Stimulated activated CD4-positive, alpha-beta T cell treated with anti-CD3 and anti-CD28 coated beads, Interleukin-12 subunit alpha, Interleukin-12 subunit beta, amount 100 ng/mL, for 4 hours (primary cell): Measurements from ENCODE around the gene SNX22.

Experiments
- DNase-seq: peaks from one replicate; pipeline ENCODE4 v3.0.0-alpha.2; 2020

SNX22 gene

GRCh38 chr15:64157599-64158125, 6.1 kb downstream of the SNX22 start:
- no peak for DNase-seq

- no peak for DNase-seq
These were observed 7.0 kb downstream of the SNX22 start for GRCh38 chr15:64158363-64159134.

- no peak for DNase-seq
These were observed 10.4 kb downstream of the SNX22 start for GRCh38 chr15:64161688-64162477.

GRCh38 chr15:64162478-64162868, 10.9 kb downstream of the SNX22 start:
- no peak for DNase-seq

GRCh38 chr15:64162869-64163658, 11.5 kb downstream of the SNX22 start, which contains the start of gene PPIB:
Gene PPIB, minus strand, starts transcription at chr15:64163022. Its CDS starts 36 bp downstream, at chr15:64162986.
- DNase-seq, result peak; percentile 95

- no peak for DNase-seq
These were observed 12.3 kb downstream of the SNX22 start for GRCh38 chr15:64163659-64164362.

- no peak for DNase-seq
These were observed 12.9 kb downstream of the SNX22 start for GRCh38 chr15:64164436-64164835.

- DNase-seq, result no peak
These were observed 14.8 kb downstream of the SNX22 start for GRCh38 chr15:64166102-64166890.

GRCh38 chr15:64180235-64180824, 28.8 kb downstream of the SNX22 start:
- DNase-seq, result no peak

GRCh38 chr15:64182859-64183370, 31.4 kb downstream of the SNX22 start:
- no peak for DNase-seq

- no peak for DNase-seq
These were observed 33.8 kb downstream of the SNX22 start for GRCh38 chr15:64185146-64185911.

- no peak for DNase-seq
These were observed 36.1 kb downstream of the SNX22 start for GRCh38 chr15:64187396-64188191.

GRCh38 chr15:64191971-64192830, 40.7 kb downstream of the SNX22 start:
- no peak for DNase-seq

GRCh38 chr15:64193971-64194370, 42.4 kb downstream of the SNX22 start:
- DNase-seq, result no peak

- no peak for DNase-seq
These were observed 45.9 kb downstream of the SNX22 start for GRCh38 chr15:64197425-64197824.

GRCh38 chr15:64205202-64205601, 53.7 kb downstream of the SNX22 start:
- DNase-seq, result no peak
